Fibroblast of lung (primary cell): ENCODE results near the gene LGI2. TPM values are rescaled to one million over a fixed set of nuclear protein-coding genes. Genes with fewer than 3 reads are reported as not detected.

Experiments used
- DNase-seq, 2 donors: peaks; one replicate each; pipeline versions ENCODE4 v3.0.0 to v3.0.0-alpha.2; 2010; ENCODE audit warnings: low read depth in 2 of 2
- H2AFZ ChIP-seq: 2 replicates; pipeline ENCODE4 v1.5.1; 2012; ENCODE audit warnings: low read length, control low read depth, inconsistent platforms
- H3K27ac ChIP-seq: 2 replicates; pipeline ENCODE4 v1.5.1; 2011; ENCODE audit warnings: low read length, control low read depth; ENCODE audit not compliant: insufficient read depth
- H3K27me3 ChIP-seq: 2 replicates; pipeline ENCODE4 v1.5.1; 2011; ENCODE audit warnings: mild to moderate bottlenecking, low read length; ENCODE audit not compliant: control insufficient read depth, insufficient read depth
- H3K36me3 ChIP-seq: 2 replicates; pipeline ENCODE4 v1.5.1; 2011; ENCODE audit warnings: low read length; ENCODE audit not compliant: control insufficient read depth, insufficient read depth
- H3K4me1 ChIP-seq: 2 replicates; pipeline ENCODE4 v1.5.1; 2011; ENCODE audit warnings: low read length; ENCODE audit not compliant: control insufficient read depth, insufficient read depth; ENCODE audit errors: extremely low read depth
- H3K4me2 ChIP-seq: 2 replicates; pipeline ENCODE4 v1.5.1; 2011; ENCODE audit warnings: low read length, control low read depth; ENCODE audit not compliant: insufficient read depth; ENCODE audit errors: extremely low read depth
- H3K4me3 ChIP-seq, 4 experiments: fragments of 200-600 bp in 1 of 4; sonication (generic) in 1 of 4; replicated peaks in 1 of 4; 2 replicates each; pipeline ENCODE4 v1.5.1; 2011 to 2016; ENCODE audit warnings: low read length in 4 of 4, low read depth in 3 of 4, mild to moderate bottlenecking in 3 of 4, control low read depth in 2 of 4, inconsistent platforms in 1 of 4, mixed read lengths in 1 of 4; ENCODE audit not compliant: insufficient read depth in 1 of 4; ENCODE audit errors: control extremely low read depth in 1 of 4
- H3K79me2 ChIP-seq: 2 replicates; pipeline ENCODE4 v1.5.1; 2012; ENCODE audit warnings: mild to moderate bottlenecking, low read length, inconsistent platforms; ENCODE audit not compliant: control insufficient read depth, insufficient read depth
- H3K9ac ChIP-seq: 2 replicates; pipeline ENCODE4 v1.5.1; 2011; ENCODE audit warnings: mild to moderate bottlenecking, low read length, control low read depth; ENCODE audit not compliant: insufficient read depth
- H3K9me3 ChIP-seq: 2 replicates; pipeline ENCODE4 v1.5.1; 2012; ENCODE audit warnings: low read depth, low read length; ENCODE audit not compliant: control insufficient read depth, insufficient read depth
- H4K20me1 ChIP-seq: 2 replicates; pipeline ENCODE4 v1.5.1; 2011; ENCODE audit warnings: low read length; ENCODE audit not compliant: control insufficient read depth, insufficient read depth; ENCODE audit errors: extremely low read depth
- EZH2 ChIP-seq: IDR thresholded peaks from 2 replicates; pipeline ENCODE4 v1.5.1; 2012; ENCODE audit warnings: low read length, control low read depth, mild to moderate bottlenecking; ENCODE audit errors: missing control alignments
- polyA plus RNA-seq, 2 donors: library from polyadenylated mRNA; depleted of rRNA in 1 of 2; stranded (reverse) in 1 of 2; unstranded in 1 of 2; fragments of >200 nt; gene quantifications; 2 replicates each; pipeline ENCODE4 v1.2.1, GENCODE V29; 2011 to 2012; ENCODE audit warnings: missing spikeins in 1 of 2
- total RNA-seq: library from RNA; depleted of rRNA; stranded (reverse); fragments of >200 nt; gene quantifications from 2 replicates; pipeline ENCODE4 v1.2.1, GENCODE V29; 2014
- TF ChIP-seq, protein P1 (sequence below), 2 donors: IDR thresholded peaks in 1 of 2; conservative IDR thresholded peaks in 1 of 2; 1 replicate in 1 of 2; 2 replicates in 1 of 2; pipeline ENCODE4 v1.5.1; 2011 to 2012; ENCODE audit warnings: low read length in 2 of 2, control low read depth in 1 of 2, inconsistent platforms in 1 of 2, low read depth in 1 of 2, mild to moderate bottlenecking in 1 of 2

Gene LGI2
- total and polyA plus RNA-seq, 2 donors (not counting 1 experiment from before 2014, with no cell fraction given), result under 0.01 TPM; not detected in 1

DNA sequence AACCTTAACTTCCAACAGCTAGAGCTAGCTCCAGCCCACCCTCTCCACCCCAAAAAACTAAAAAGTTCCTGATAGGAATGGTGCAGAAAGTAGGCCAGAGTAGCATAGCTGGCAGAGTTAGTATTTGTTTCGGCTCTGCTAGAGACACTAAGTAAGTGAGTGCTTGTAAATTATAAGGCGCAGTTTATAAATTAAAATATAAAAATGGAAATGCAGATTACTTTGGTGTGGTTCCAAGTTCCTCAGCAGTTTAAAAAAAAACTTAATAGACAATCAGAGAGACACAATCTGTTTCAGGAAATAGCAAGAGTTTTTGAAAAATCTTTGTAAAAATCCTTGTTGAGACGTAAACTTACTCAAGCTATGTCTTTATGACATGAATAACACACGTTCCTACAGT, 2.8 kb upstream of the LGI2 start:
- H4K20me1 ChIP-seq, result no peaks in the 10 kb centered on the region
- TF ChIP-seq, protein P1, sequence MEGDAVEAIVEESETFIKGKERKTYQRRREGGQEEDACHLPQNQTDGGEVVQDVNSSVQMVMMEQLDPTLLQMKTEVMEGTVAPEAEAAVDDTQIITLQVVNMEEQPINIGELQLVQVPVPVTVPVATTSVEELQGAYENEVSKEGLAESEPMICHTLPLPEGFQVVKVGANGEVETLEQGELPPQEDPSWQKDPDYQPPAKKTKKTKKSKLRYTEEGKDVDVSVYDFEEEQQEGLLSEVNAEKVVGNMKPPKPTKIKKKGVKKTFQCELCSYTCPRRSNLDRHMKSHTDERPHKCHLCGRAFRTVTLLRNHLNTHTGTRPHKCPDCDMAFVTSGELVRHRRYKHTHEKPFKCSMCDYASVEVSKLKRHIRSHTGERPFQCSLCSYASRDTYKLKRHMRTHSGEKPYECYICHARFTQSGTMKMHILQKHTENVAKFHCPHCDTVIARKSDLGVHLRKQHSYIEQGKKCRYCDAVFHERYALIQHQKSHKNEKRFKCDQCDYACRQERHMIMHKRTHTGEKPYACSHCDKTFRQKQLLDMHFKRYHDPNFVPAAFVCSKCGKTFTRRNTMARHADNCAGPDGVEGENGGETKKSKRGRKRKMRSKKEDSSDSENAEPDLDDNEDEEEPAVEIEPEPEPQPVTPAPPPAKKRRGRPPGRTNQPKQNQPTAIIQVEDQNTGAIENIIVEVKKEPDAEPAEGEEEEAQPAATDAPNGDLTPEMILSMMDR (conservative IDR thresholded peaks at IDR 0.05 in 1 of 2, IDR thresholded peaks at IDR 0.05 in 1 of 2; ENCODE audit: low read depth in 1 of 2, low read length in 2 of 2), result no peak
- TF ChIP-seq EZH2, result no peak
- H3K4me2 ChIP-seq, result no peak overlapping the region
- no peaks in the 10 kb centered on the region for H3K79me2 ChIP-seq
- H3K4me3 ChIP-seq, result no peak overlapping the region
- no peaks in the 10 kb centered on the region for H3K4me1 ChIP-seq
- H3K27me3 ChIP-seq, result peaks cover 31% of the 10 kb centered on the region
- H3K27ac ChIP-seq, result no peak overlapping the region
- no peak for DNase-seq
- H3K36me3 ChIP-seq, result no peaks in the 10 kb centered on the region
- H2AFZ ChIP-seq, result no peak overlapping the region
- no peaks in the 10 kb centered on the region for H3K9me3 ChIP-seq
- H3K9ac ChIP-seq, result no peak overlapping the region

DNA sequence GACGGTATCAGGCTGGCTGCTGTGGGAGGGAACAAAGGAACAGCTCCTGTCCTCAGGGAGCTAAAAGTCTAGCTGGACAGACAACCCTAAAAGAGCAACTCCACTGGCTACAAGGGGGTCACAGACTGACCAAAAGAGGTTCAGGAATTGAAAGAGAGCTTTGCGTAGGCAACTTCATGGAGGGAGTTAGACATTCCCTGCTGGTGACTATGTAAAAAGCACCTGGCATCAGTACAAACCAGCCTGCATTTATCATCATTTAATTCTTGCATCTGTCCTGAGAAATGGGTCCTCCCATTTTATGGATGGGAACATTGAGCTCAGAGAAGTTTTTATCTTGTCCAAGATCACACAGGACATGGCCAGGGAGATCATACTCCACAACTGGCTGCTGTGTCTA, 1.4 kb upstream of the LGI2 start:
- Histone ChIP-seq H3K4me3 (no peak overlapping the region), H3K4me1 (no peaks in the 10 kb centered on the region), H3K27ac (no peak overlapping the region), H3K9me3 (no peaks in the 10 kb centered on the region), H3K4me2 (no peak overlapping the region), H3K79me2 (no peaks in the 10 kb centered on the region), H3K27me3 (peaks cover 34% of the 10 kb centered on the region), H4K20me1 (no peaks in the 10 kb centered on the region), H3K36me3 (no peaks in the 10 kb centered on the region), H2AFZ (no peak overlapping the region), H3K9ac (no peak overlapping the region)
- DNase-seq, result peak in 1 of 2 donors; percentile 61
- TF ChIP-seq, protein P1 (conservative IDR thresholded peaks at IDR 0.05 in 1 of 2, IDR thresholded peaks at IDR 0.05 in 1 of 2; ENCODE audit: low read depth in 1 of 2, low read length in 2 of 2), result no peak
- no peak for TF ChIP-seq EZH2

DNA sequence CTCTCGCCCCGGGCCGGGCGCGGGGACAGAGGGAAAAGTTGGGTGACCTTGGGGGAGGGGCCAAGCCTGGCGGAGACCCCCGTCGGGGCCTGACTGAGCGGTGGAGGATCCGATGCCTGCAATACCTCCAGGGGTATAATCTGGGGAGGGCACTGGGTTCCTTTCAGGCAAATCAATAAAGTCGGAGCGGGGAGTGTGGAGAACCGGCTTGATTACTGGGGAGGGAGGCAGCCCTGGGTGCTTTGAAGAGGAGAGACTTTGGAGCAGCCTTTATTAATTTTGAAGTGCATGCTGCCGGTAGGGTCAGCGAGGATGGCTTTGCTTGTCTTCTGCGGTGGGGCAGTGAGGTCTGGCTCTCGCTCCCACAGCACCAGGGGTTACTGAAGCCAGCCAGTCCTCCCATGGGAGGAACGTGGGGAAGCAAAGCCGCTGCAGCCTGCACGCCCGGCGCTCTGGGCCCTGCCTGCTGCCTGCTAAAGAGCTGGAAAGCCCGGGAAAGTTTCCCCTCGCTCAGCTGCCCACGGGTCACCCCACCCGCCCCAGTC, 403 bp upstream of the LGI2 start:
- peaks cover 34% of the 10 kb centered on the region for H3K27me3 ChIP-seq
- H2AFZ ChIP-seq, result no peak overlapping the region
- peak; percentile 10 to 41 for DNase-seq
- H3K4me3 ChIP-seq, result peak overlapping the region in 2 of 4 experiments; percentile 8 to 11
- H3K4me2 ChIP-seq, result no peak overlapping the region
- no peaks in the 10 kb centered on the region for H3K79me2 ChIP-seq
- H4K20me1 ChIP-seq, result no peaks in the 10 kb centered on the region
- no peak overlapping the region for H3K27ac ChIP-seq
- no peak overlapping the region for H3K9ac ChIP-seq
- H3K9me3 ChIP-seq, result no peaks in the 10 kb centered on the region
- no peaks in the 10 kb centered on the region for H3K36me3 ChIP-seq
- peak; percentile 73 for TF ChIP-seq EZH2
- TF ChIP-seq, protein P1 (conservative IDR thresholded peaks at IDR 0.05 in 1 of 2, IDR thresholded peaks at IDR 0.05 in 1 of 2; ENCODE audit: low read depth in 1 of 2, low read length in 2 of 2), result no peak
- no peaks in the 10 kb centered on the region for H3K4me1 ChIP-seq
